Neural crest cell (in vitro differentiated cells): ENCODE measurements around the gene BNIP3. TPM values are rescaled to one million over a fixed set of nuclear protein-coding genes. Genes with fewer than 3 reads are reported as not detected.

ENCODE experiments used
- DNase-seq: peaks from one replicate; pipeline ENCODE4 v3.0.0; 2021; ENCODE audit warnings: low read depth, mixed read lengths, low spot score
- H3K27ac Mint-ChIP-seq: one replicate; pipeline ENCODE4 v1.8.0; 2021; ENCODE audit warnings: mild to moderate bottlenecking, mixed read lengths; ENCODE audit not compliant: unreplicated experiment
- H3K27me3 Mint-ChIP-seq: 2 replicates; pipeline ENCODE4 v1.8.0; 2021; ENCODE audit warnings: low read depth, mild to moderate bottlenecking, mixed read lengths
- H3K36me3 Mint-ChIP-seq: 2 replicates; pipeline ENCODE4 v1.8.0; 2021; ENCODE audit warnings: low read depth, mild to moderate bottlenecking, mixed read lengths
- H3K4me1 Mint-ChIP-seq: 2 replicates; pipeline ENCODE4 v1.8.0; 2021; ENCODE audit warnings: mixed read lengths
- H3K4me3 Mint-ChIP-seq: one replicate; pipeline ENCODE4 v1.8.0; 2021; ENCODE audit warnings: mild to moderate bottlenecking, mixed read lengths
- H3K9me3 Mint-ChIP-seq: 2 replicates; pipeline ENCODE4 v1.8.0; 2021; ENCODE audit warnings: mixed read lengths
- total RNA-seq: library from RNA; stranded (reverse); gene quantifications from 2 replicates; pipeline ENCODE4 v1.2.1, GENCODE V29; 2021
- TF ChIP-seq, protein P1 (sequence below): fragments of 200-600 bp; sonication (generic); conservative IDR thresholded peaks from 2 replicates; pipeline ENCODE4 v1.5.0; 2021; ENCODE audit warnings: antibody characterized with exemption, mild to moderate bottlenecking

BNIP3 gene
- total RNA-seq, 1 donor from 2014 or later: 26.1 TPM

DNA sequence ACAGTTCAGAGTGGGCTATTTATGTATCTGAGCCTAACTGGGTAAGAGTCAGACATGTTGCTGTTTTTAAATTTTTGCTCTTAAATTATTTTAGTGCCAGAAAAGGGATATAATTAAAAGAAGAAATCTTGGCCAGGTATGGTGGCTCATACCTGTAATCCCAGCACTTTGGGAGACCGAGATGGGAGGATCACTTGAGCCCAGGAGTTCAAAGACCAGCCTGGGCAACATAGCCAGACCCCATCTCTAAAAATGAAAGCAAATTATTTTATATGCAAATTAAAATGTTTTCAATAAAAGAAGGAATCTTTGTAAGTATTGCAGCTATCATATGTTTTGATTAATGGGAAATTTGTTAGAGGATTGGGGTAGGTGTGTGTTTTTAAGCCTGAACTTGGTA is 39.3 kb downstream of the BNIP3 start:
- no peak for DNase-seq
- Mint-ChIP-seq H3K9me3 (no peaks in the 10 kb centered on the region), H3K27me3 (no peaks in the 10 kb centered on the region), H3K27ac (no peak overlapping the region), H3K4me1 (no peaks in the 10 kb centered on the region), H3K36me3 (peaks cover 36% of the 10 kb centered on the region), H3K4me3 (no peak overlapping the region)
- TF ChIP-seq, protein P1, sequence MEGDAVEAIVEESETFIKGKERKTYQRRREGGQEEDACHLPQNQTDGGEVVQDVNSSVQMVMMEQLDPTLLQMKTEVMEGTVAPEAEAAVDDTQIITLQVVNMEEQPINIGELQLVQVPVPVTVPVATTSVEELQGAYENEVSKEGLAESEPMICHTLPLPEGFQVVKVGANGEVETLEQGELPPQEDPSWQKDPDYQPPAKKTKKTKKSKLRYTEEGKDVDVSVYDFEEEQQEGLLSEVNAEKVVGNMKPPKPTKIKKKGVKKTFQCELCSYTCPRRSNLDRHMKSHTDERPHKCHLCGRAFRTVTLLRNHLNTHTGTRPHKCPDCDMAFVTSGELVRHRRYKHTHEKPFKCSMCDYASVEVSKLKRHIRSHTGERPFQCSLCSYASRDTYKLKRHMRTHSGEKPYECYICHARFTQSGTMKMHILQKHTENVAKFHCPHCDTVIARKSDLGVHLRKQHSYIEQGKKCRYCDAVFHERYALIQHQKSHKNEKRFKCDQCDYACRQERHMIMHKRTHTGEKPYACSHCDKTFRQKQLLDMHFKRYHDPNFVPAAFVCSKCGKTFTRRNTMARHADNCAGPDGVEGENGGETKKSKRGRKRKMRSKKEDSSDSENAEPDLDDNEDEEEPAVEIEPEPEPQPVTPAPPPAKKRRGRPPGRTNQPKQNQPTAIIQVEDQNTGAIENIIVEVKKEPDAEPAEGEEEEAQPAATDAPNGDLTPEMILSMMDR: no peak

DNA sequence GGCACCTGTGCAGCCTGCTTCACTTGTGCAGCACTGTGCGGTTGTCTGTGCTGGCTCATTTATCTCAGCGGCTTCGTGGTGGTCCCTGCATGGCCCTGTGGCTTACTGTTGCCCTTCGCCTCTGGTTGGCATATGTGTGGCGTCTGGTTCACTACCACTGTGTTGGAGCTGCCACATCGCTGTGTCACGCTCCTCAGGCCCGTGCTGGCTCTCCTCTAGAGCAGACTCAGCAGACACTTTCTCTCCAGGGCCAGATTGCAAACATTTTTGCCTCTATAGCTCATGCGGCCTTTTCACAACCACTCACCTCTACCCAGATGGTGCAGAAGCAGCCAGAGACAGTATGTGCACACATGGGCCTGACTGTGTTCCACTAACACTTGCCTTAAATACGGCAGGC is 43.0 kb downstream of the BNIP3 start:
- TF ChIP-seq, protein P1: no peak
- no peaks in the 10 kb centered on the region for H3K9me3 Mint-ChIP-seq
- H3K27me3 Mint-ChIP-seq: no peaks in the 10 kb centered on the region
- peaks cover 6% of the 10 kb centered on the region for H3K4me1 Mint-ChIP-seq
- no peak overlapping the region for H3K4me3 Mint-ChIP-seq
- DNase-seq: no peak
- peaks cover 22% of the 10 kb centered on the region for H3K36me3 Mint-ChIP-seq
- no peak overlapping the region for H3K27ac Mint-ChIP-seq

- H3K4me3 Mint-ChIP-seq: no peak overlapping the region
- H3K27me3 Mint-ChIP-seq: no peaks in the 10 kb centered on the region
- H3K36me3 Mint-ChIP-seq: peaks cover 20% of the 10 kb centered on the region
- no peak overlapping the region for H3K27ac Mint-ChIP-seq
- H3K9me3 Mint-ChIP-seq: no peaks in the 10 kb centered on the region
- DNase-seq: no peak
- TF ChIP-seq, protein P1: no peak
- H3K4me1 Mint-ChIP-seq: peaks cover 8% of the 10 kb centered on the region
These were observed 43.9 kb downstream of the BNIP3 start for GRCh38 chr10:131937836-131938235.

GRCh38 chr10:131936736-131937135 is 45.0 kb downstream of the BNIP3 start:
- no peaks in the 10 kb centered on the region for H3K27me3 Mint-ChIP-seq
- no peaks in the 10 kb centered on the region for H3K9me3 Mint-ChIP-seq
- no peak overlapping the region for H3K4me3 Mint-ChIP-seq
- peaks cover 8% of the 10 kb centered on the region for H3K4me1 Mint-ChIP-seq
- H3K36me3 Mint-ChIP-seq: peaks cover 20% of the 10 kb centered on the region
- TF ChIP-seq, protein P1: no peak
- H3K27ac Mint-ChIP-seq: no peak overlapping the region
- DNase-seq: no peak

DNA sequence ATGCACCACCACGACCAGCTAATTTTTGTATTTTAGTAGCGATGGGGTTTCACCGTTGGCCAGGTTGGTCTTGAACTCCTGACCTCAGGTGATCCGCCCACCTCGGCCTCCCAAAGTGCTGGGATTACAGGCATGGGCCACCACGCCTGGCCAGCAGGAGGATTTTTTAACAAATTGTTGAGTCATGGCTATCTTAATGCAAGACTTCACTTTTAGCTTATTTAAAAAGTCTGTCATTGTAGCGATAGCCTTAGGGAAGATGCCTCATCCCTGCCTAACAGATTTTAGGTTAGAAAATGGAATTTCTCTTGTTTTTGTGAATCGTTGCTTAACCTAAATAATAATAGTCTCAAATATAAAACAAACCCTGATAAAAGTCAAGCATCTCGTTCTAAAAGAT is 45.4 kb downstream of the BNIP3 start:
- DNase-seq: no peak
- peaks cover 18% of the 10 kb centered on the region for H3K36me3 Mint-ChIP-seq
- no peaks in the 10 kb centered on the region for H3K9me3 Mint-ChIP-seq
- H3K4me1 Mint-ChIP-seq: peaks cover 8% of the 10 kb centered on the region
- H3K4me3 Mint-ChIP-seq: no peak overlapping the region
- TF ChIP-seq, protein P1: no peak
- no peaks in the 10 kb centered on the region for H3K27me3 Mint-ChIP-seq
- no peak overlapping the region for H3K27ac Mint-ChIP-seq

GRCh38 chr10:131935260-131935659 is 46.5 kb downstream of the BNIP3 start:
- no peak overlapping the region for H3K4me3 Mint-ChIP-seq
- H3K4me1 Mint-ChIP-seq: peaks cover 13% of the 10 kb centered on the region
- H3K27ac Mint-ChIP-seq: no peak overlapping the region
- peaks cover 8% of the 10 kb centered on the region for H3K36me3 Mint-ChIP-seq
- DNase-seq: no peak
- H3K9me3 Mint-ChIP-seq: no peaks in the 10 kb centered on the region
- H3K27me3 Mint-ChIP-seq: no peaks in the 10 kb centered on the region
- TF ChIP-seq, protein P1: no peak
